ENCODE data around the gene G0S2.

The G0S2 gene

DNA sequence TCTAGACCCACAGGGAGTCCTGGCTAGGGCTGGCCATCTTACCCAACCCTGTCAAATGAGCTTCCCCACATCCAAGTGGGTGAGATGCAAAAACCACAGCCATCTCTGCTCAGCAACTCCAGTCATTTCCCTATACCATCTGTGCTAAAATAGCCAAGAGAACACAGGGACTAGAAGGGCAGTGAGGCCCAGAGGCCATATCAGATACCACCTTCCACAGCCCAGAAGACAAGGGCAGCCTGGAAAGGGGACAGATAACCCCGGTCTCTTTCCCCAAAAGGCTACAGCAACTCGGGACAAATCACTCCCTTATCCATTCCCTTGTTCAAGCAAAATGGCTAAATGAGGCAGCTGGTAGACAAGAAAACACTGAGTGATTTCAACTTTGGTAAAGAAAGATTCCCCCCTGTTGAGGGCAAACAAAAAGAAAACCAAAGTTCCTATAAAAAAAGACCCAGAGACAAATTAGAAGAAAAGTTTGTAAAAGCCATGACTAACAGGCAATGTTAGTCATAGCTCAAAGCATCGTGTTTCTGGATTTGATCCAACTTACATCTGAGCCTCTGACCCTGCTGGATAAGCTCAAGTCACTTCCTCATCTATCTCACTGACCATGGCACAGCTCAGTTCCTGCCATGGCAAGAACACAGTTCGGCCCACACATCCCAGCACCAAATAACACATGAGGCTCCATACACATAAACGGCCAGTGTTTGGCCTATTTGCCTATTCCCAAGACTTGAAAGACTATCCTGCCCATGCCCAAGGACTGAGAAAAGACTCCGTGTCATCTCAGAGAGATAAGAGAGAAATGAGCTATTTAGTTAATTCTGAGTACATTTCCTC is 26.1 kb upstream of the G0S2 start:
- Histone ChIP-seq H3K4me1 (ENCODE audit: control extremely low read depth in 1 of 4, control insufficient read depth in 4 of 4, insufficient read depth in 4 of 4, low read length in 3 of 4) (peaks cover 7 to 49% (median 42%) of the 10 kb centered on the region in 4 experiments), H3K4me3 (ENCODE audit: control insufficient read depth in 1 of 7, extremely low read depth in 1 of 7, insufficient read depth in 4 of 7, low read depth in 2 of 7, low read length in 6 of 7) (peak overlapping the region in 1 of 7 experiments; percentile 8), H3K27ac (ENCODE audit: insufficient read depth in 1 of 2, low read depth in 1 of 2, low read length in 2 of 2, poor library complexity in 1 of 2, severe bottlenecking in 2 of 2) (no peak overlapping the region), H3K9me3 (ENCODE audit: control extremely low read depth in 1 of 5, control insufficient read depth in 4 of 5, insufficient read depth in 2 of 5, low read depth in 1 of 5, low read length in 4 of 5) (no peaks in the 10 kb centered on the region), H3K27me3 (replicated peaks in 2 of 5; ENCODE audit: control insufficient read depth in 4 of 5, insufficient read depth in 5 of 5, low read length in 4 of 5) (peaks cover 0 to 5% (median 2%) of the 10 kb centered on the region in 5 experiments), H3K36me3 (ENCODE audit: control insufficient read depth in 4 of 4, insufficient read depth in 4 of 4, low read length in 3 of 4) (no peaks in the 10 kb centered on the region)
- WGBS (ENCODE audit: insufficient coverage) = 87% methylated on average over 3 of the region's 6 CpGs
- ChIA-PET POLR2A (interaction anchor here (0.6 kb wide), 1 partner anchor 25 kb away, joined by 3 read pairs; no protein-coding TSS in a partner anchor), CTCF (interaction anchor here (0.7 to 2.1 kb wide), 9 partner anchors 10 to 99 kb away, joined by 3 to 9 read pairs (median 5); partner anchors contain the start of gene G0S2)
- peak; percentile 80 to 91 (median 89) for DNase-seq

DNA sequence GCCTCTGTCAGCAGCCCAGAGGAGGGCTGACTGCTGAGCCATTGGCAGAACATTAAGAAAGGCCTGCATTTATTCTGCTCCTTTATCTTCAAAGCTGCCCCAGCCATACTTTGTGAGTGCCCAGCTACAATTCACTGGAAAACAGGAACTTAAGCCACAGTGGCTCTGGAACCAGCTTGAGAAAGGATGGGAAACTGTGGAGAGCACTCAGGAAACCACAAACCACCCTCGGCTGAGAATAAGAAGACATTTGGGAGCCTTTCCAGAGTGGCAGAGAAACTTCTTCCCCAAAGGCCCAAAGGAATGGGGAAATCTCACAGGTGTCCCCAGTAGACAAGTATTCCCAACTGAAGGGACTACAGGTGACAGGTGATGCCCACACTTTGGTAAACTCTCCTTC is 24.8 kb upstream of the G0S2 start:
- DNase-seq = peak; percentile 74 to 87 (median 85)
- Histone ChIP-seq H3K9me3 (ENCODE audit: control extremely low read depth in 1 of 5, control insufficient read depth in 4 of 5, insufficient read depth in 2 of 5, low read depth in 1 of 5, low read length in 4 of 5) (no peaks in the 10 kb centered on the region), H3K36me3 (ENCODE audit: control insufficient read depth in 4 of 4, insufficient read depth in 4 of 4, low read length in 3 of 4) (no peaks in the 10 kb centered on the region), H3K27me3 (replicated peaks in 2 of 5; ENCODE audit: control insufficient read depth in 4 of 5, insufficient read depth in 5 of 5, low read length in 4 of 5) (peaks cover 0 to 18% (median 8%) of the 10 kb centered on the region in 5 experiments), H3K27ac (ENCODE audit: insufficient read depth in 1 of 2, low read depth in 1 of 2, low read length in 2 of 2, poor library complexity in 1 of 2, severe bottlenecking in 2 of 2) (no peak overlapping the region), H3K4me1 (ENCODE audit: control extremely low read depth in 1 of 4, control insufficient read depth in 4 of 4, insufficient read depth in 4 of 4, low read length in 3 of 4) (peaks cover 7 to 49% (median 42%) of the 10 kb centered on the region in 4 experiments), H3K4me3 (ENCODE audit: control insufficient read depth in 1 of 7, extremely low read depth in 1 of 7, insufficient read depth in 4 of 7, low read depth in 2 of 7, low read length in 6 of 7) (peak overlapping the region in 2 of 7 experiments; percentile 20 to 38)
- POLR2A ChIA-PET = no interaction called here
- CTCF ChIA-PET = interaction anchor here (0.9 to 2.1 kb wide), 5 partner anchors 15 to 105 kb away, joined by 3 to 9 read pairs (median 4); partner anchors contain the start of genes G0S2 and TRAF3IP3
- no CpG with 5 or more reads among the region's 1 CpG for WGBS (ENCODE audit: insufficient coverage)

DNA sequence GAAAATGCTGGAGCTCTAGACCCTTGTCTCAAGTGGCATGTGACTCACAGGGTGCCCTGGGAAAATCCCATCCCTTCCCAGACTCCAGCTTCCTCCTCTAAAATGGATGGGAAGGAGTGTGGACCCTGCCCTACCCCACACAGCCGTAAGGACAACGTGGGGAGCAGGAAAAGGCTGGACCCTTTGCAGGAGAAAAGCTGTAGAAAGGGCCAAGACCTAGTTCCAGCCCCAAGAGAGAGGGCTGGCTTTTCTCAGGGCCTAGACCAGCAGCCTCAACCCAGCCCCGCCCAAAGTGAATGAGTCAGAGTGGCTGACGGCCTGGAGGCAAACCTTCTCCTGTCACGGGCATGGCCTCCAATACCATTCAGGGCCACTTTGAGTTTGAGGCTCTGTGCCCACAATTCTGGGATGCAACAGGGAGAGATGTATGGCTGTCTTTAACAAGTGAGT is 24.0 kb upstream of the G0S2 start:
- WGBS (ENCODE audit: insufficient coverage) = 36% methylated on average over 4 of the region's 5 CpGs
- ChIA-PET CTCF (interaction anchor here (1.3 to 2.0 kb wide), 2 partner anchors 21 to 24 kb away, joined by 3 to 8 read pairs; no protein-coding TSS in a partner anchor), POLR2A (no interaction called here)
- Histone ChIP-seq H3K4me1 (ENCODE audit: control extremely low read depth in 1 of 4, control insufficient read depth in 4 of 4, insufficient read depth in 4 of 4, low read length in 3 of 4) (peaks cover 7 to 49% (median 42%) of the 10 kb centered on the region in 4 experiments), H3K27me3 (replicated peaks in 2 of 5; ENCODE audit: control insufficient read depth in 4 of 5, insufficient read depth in 5 of 5, low read length in 4 of 5) (peaks cover 0 to 25% (median 13%) of the 10 kb centered on the region in 5 experiments), H3K36me3 (ENCODE audit: control insufficient read depth in 4 of 4, insufficient read depth in 4 of 4, low read length in 3 of 4) (no peaks in the 10 kb centered on the region), H3K9me3 (ENCODE audit: control extremely low read depth in 1 of 5, control insufficient read depth in 4 of 5, insufficient read depth in 2 of 5, low read depth in 1 of 5, low read length in 4 of 5) (no peaks in the 10 kb centered on the region), H3K4me3 (ENCODE audit: control insufficient read depth in 1 of 7, extremely low read depth in 1 of 7, insufficient read depth in 4 of 7, low read depth in 2 of 7, low read length in 6 of 7) (peak overlapping the region in 2 of 7 experiments; percentile 20 to 38), H3K27ac (ENCODE audit: insufficient read depth in 1 of 2, low read depth in 1 of 2, low read length in 2 of 2, poor library complexity in 1 of 2, severe bottlenecking in 2 of 2) (no peak overlapping the region)
- peak; percentile 64 to 80 (median 67) for DNase-seq

DNA sequence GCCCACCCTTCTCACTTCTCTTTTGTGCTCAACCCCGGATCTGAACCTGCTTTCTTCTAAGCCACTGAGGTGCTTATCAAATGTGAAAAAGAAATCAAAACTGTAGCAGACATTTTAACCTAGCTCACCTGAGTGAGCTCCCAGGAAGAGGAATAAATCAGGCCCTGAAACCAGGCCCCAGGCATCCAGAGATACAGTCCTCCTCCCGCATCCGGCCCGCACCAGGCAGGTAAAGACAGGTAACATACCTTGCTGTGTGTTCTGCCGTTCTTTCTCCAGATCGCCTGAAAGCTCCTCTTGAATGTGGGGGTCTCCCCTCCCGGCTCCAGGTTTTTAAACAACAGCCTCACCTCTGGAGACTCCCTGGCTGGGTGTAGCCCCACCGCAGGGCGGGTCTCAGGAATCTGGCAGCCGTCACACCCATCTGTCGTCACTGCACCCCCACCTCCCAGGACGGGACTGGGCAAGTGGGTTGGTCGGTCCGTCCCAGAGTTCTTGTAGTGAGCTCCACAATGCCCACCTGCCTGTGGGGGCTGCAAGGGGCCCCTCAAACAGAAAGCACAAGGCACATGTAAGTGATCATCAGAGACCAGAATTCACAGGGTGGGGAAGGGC is 23.0 kb upstream of the G0S2 start, which contains the start of gene LAMB3:
Gene LAMB3, minus strand, starts transcription at position 305 of the 615 bp plus-strand sequence. CDS start 1,481 bp downstream, outside the sequence.
- DNase-seq = no peak
- 91% methylated on average over 7 of the region's 14 CpGs for WGBS (ENCODE audit: insufficient coverage)
- Histone ChIP-seq H3K27me3 (replicated peaks in 2 of 5; ENCODE audit: control insufficient read depth in 4 of 5, insufficient read depth in 5 of 5, low read length in 4 of 5) (peaks cover 0 to 36% (median 14%) of the 10 kb centered on the region in 5 experiments), H3K27ac (ENCODE audit: insufficient read depth in 1 of 2, low read depth in 1 of 2, low read length in 2 of 2, poor library complexity in 1 of 2, severe bottlenecking in 2 of 2) (no peak within 1 kb of the TSS), H3K9me3 (ENCODE audit: control extremely low read depth in 1 of 5, control insufficient read depth in 4 of 5, insufficient read depth in 2 of 5, low read depth in 1 of 5, low read length in 4 of 5) (no peaks in the 10 kb centered on the region), H3K4me1 (ENCODE audit: control extremely low read depth in 1 of 4, control insufficient read depth in 4 of 4, insufficient read depth in 4 of 4, low read length in 3 of 4) (peaks cover 7 to 49% (median 42%) of the 10 kb centered on the region in 4 experiments), H3K4me3 (ENCODE audit: control insufficient read depth in 1 of 7, extremely low read depth in 1 of 7, insufficient read depth in 4 of 7, low read depth in 2 of 7, low read length in 6 of 7) (no peak within 1 kb of the TSS), H3K36me3 (ENCODE audit: control insufficient read depth in 4 of 4, insufficient read depth in 4 of 4, low read length in 3 of 4) (no peaks in the 10 kb centered on the region)
- ChIA-PET POLR2A (no interaction called here), CTCF (interaction anchor here (0.8 to 1.8 kb wide), 4 partner anchors 14 to 96 kb away, joined by 3 to 7 read pairs (median 3); no protein-coding TSS in a partner anchor)

DNA sequence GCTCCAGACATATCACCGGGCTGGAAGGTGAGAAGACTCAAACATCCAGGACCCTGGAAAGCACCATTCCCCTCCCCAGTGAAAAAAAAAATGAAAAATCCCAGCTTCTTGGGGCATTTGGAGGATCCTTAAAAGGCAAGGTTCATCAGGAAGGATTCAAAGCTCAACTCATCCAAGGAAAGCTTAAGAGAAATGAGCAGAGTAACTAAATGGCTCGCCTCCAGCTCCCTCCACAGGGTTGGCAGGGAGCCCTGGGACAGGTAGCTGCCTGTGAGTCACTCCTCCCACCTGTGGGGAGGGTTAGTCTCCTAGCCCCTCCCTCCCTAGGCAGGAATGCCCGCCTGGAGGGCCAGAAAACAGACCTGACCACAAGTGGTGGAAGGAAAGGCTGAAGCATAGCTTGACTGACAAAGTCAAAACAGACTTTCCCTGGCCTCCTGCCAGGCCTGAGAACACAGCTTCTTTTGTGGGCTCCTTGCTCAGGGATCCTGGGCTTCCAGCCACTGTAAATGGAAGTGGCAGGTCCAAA is 22.3 kb upstream of the G0S2 start:
- Histone ChIP-seq H3K9me3 (ENCODE audit: control extremely low read depth in 1 of 5, control insufficient read depth in 4 of 5, insufficient read depth in 2 of 5, low read depth in 1 of 5, low read length in 4 of 5) (no peaks in the 10 kb centered on the region), H3K4me1 (ENCODE audit: control extremely low read depth in 1 of 4, control insufficient read depth in 4 of 4, insufficient read depth in 4 of 4, low read length in 3 of 4) (peaks cover 7 to 49% (median 42%) of the 10 kb centered on the region in 4 experiments), H3K4me3 (ENCODE audit: control insufficient read depth in 1 of 7, extremely low read depth in 1 of 7, insufficient read depth in 4 of 7, low read depth in 2 of 7, low read length in 6 of 7) (no peak overlapping the region), H3K27ac (ENCODE audit: insufficient read depth in 1 of 2, low read depth in 1 of 2, low read length in 2 of 2, poor library complexity in 1 of 2, severe bottlenecking in 2 of 2) (no peak overlapping the region), H3K36me3 (ENCODE audit: control insufficient read depth in 4 of 4, insufficient read depth in 4 of 4, low read length in 3 of 4) (no peaks in the 10 kb centered on the region), H3K27me3 (replicated peaks in 2 of 5; ENCODE audit: control insufficient read depth in 4 of 5, insufficient read depth in 5 of 5, low read length in 4 of 5) (peaks cover 0 to 43% (median 19%) of the 10 kb centered on the region in 5 experiments)
- DNase-seq = peak; percentile 40 to 70 (median 65)
- WGBS (ENCODE audit: insufficient coverage) = 0% methylated on average over 1 of the region's 3 CpGs
- ChIA-PET POLR2A (no interaction called here), CTCF (interaction anchor here (0.6 to 1.9 kb wide), 6 partner anchors 10 to 168 kb away, joined by 3 to 9 read pairs (median 3); no protein-coding TSS in a partner anchor)

DNA sequence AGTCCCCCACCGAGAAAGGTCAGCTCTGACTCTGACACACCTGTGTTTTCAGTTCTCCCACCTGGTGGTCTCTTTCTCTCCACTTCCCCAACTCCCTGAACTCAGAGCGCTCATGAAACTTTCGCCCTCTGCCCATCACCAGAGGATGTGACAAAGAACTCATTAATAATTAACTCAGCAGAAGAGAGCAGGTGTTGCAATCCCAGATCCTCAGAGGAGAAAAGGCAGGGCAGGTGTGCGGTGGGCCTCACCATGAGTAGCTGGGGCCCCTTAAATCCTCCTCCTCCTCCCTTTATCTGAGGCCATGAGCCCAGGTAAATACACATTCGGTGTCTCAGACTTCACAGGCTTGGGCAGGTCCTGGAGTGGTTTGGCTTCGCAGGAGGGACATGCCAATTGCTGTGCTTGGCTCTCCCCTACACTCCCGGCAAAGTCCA is 21.3 kb upstream of the G0S2 start:
- no peak overlapping the region for H3K27ac ChIP-seq (ENCODE audit: insufficient read depth in 1 of 2, low read depth in 1 of 2, low read length in 2 of 2, poor library complexity in 1 of 2, severe bottlenecking in 2 of 2)
- 98% methylated on average over 5 of the region's 7 CpGs for WGBS (ENCODE audit: insufficient coverage)
- no peak for DNase-seq
- ChIA-PET POLR2A (no interaction called here), CTCF (interaction anchor here (0.8 to 1.9 kb wide), 7 partner anchors 11 to 79 kb away, joined by 3 to 9 read pairs (median 3); partner anchors contain the start of gene G0S2)
- H3K4me1 ChIP-seq (ENCODE audit: control extremely low read depth in 1 of 4, control insufficient read depth in 4 of 4, insufficient read depth in 4 of 4, low read length in 3 of 4) = peaks cover 7 to 42% (median 35%) of the 10 kb centered on the region in 4 experiments
- H3K4me3 ChIP-seq (ENCODE audit: control insufficient read depth in 1 of 7, extremely low read depth in 1 of 7, insufficient read depth in 4 of 7, low read depth in 2 of 7, low read length in 6 of 7) = no peak overlapping the region
- H3K27me3 ChIP-seq (replicated peaks in 2 of 5; ENCODE audit: control insufficient read depth in 4 of 5, insufficient read depth in 5 of 5, low read length in 4 of 5) = peaks cover 3 to 53% (median 27%) of the 10 kb centered on the region in 5 experiments
- H3K36me3 ChIP-seq (ENCODE audit: control insufficient read depth in 4 of 4, insufficient read depth in 4 of 4, low read length in 3 of 4) = no peaks in the 10 kb centered on the region
- no peaks in the 10 kb centered on the region for H3K9me3 ChIP-seq (ENCODE audit: control extremely low read depth in 1 of 5, control insufficient read depth in 4 of 5, insufficient read depth in 2 of 5, low read depth in 1 of 5, low read length in 4 of 5)
